ENCODE measurements around the gene PIKFYVE.

- TF ChIP-seq BRCA1 (IDR thresholded peaks at IDR 0.05; ENCODE audit: low read depth, low read length) = no peak
- TF ChIP-seq MAFK (IDR thresholded peaks at IDR 0.05; ENCODE audit: low read depth, low read length) = no peak
- no peak for TF ChIP-seq ZNF274 (IDR thresholded peaks at IDR 0.05; ENCODE audit: borderline replicate concordance, extremely low read depth, low read length)
- no peak for TF ChIP-seq POLR2A (IDR thresholded peaks at IDR 0.05; ENCODE audit: control extremely low read depth in 1 of 2, low read depth in 2 of 2, low read length in 2 of 2)
- no peak for TF ChIP-seq RFX5 (IDR thresholded peaks at IDR 0.05; ENCODE audit: borderline replicate concordance, low read depth, low read length)
- no peak for TF ChIP-seq HDAC6 (IDR thresholded peaks at IDR 0.05; ENCODE audit: low read depth, low read length)
- TF ChIP-seq CTCF (IDR thresholded peaks at IDR 0.05; ENCODE audit: control extremely low read depth in 1 of 3, insufficient read depth in 1 of 3, low read depth in 1 of 3, low read length in 3 of 3) = no peak
These were observed 133.1 kb downstream of the PIKFYVE start for GRCh38 chr2:208399201-208399600.
